Endothelial cell of umbilical vein (primary cell): ENCODE data around the gene ADH1A. TPM values are rescaled to one million over a fixed set of nuclear protein-coding genes. Genes with fewer than 3 reads are reported as not detected.
"Not testable (repeated sequence)": the region's sequence is repeated elsewhere in the genome, so short reads cannot be mapped to it uniquely, and the experiment has no call there.

Experiments used
- BruUV-seq: library from RNA; stranded (reverse); fragments of 400-500 nt; replicated peaks from 2 replicates; lab custom pipeline; 2021; lab: Mats Ljungman, UMichigan
- CTCF ChIA-PET: fragments of 300-600, 350-600 bp; sonication (Branson Sonifier 250); formaldehyde crosslinking; loops from one replicate; lab custom pipeline; 2021; ENCODE audit warnings: antibody characterized with exemption, inconsistent platforms; lab: Charles Lee
- POLR2A ChIA-PET: fragments of 300-600, 350-600 bp; sonication (Branson Sonifier 250); formaldehyde crosslinking; loops from one replicate; lab custom pipeline; 2021; ENCODE audit warnings: antibody characterized with exemption, inconsistent platforms; lab: Charles Lee
- DNase-seq: peaks from one replicate; pipeline ENCODE4 v3.0.0-alpha.2; 2011; ENCODE audit warnings: low read depth, low spot score
- FAIRE-seq: peaks from 2 replicates; lab custom pipeline; 2011; peaks lifted over from hg19 to GRCh38; lab: Jason Lieb, UNC
- H2AFZ ChIP-seq: 2 replicates; pipeline ENCODE4 v1.6.0; 2012; ENCODE audit warnings: low read depth, low read length, control low read depth, inconsistent platforms
- H3K27ac ChIP-seq: 2 replicates; pipeline ENCODE4 v1.5.1; 2011; ENCODE audit warnings: low read depth, mild to moderate bottlenecking, control low read depth, low read length, moderate library complexity; ENCODE audit not compliant: insufficient read depth
- H3K27me3 ChIP-seq, 2 experiments: 2 replicates each; pipeline versions ENCODE4 v1.6.0 to v1.6.1; 2011; ENCODE audit warnings: low read length in 2 of 2, mixed read lengths in 1 of 2; ENCODE audit not compliant: control insufficient read depth in 2 of 2, insufficient read depth in 2 of 2
- H3K36me3 ChIP-seq, 2 experiments: 2 replicates in 1 of 2; 3 replicates in 1 of 2; pipeline ENCODE4 v1.5.1; 2011; ENCODE audit warnings: low read length in 2 of 2, mild to moderate bottlenecking in 1 of 2, moderate library complexity in 1 of 2; ENCODE audit not compliant: control insufficient read depth in 2 of 2, insufficient read depth in 2 of 2; ENCODE audit errors: extremely low read depth in 1 of 2
- H3K4me1 ChIP-seq: 3 replicates; pipeline ENCODE4 v1.5.1; 2011; ENCODE audit warnings: mild to moderate bottlenecking, low read length; ENCODE audit not compliant: control insufficient read depth, insufficient read depth; ENCODE audit errors: extremely low read depth
- H3K4me2 ChIP-seq: 2 replicates; pipeline ENCODE4 v1.6.1; 2011; ENCODE audit warnings: low read length, control low read depth, mixed read lengths; ENCODE audit not compliant: insufficient read depth
- H3K4me3 ChIP-seq, 3 experiments: fragments of 200-600 bp in 1 of 3; sonication (generic), shearing (Covaris generic) in 1 of 3; replicated peaks in 1 of 3; 2 replicates each; pipeline ENCODE4 v1.5.1; 2011 to 2016; ENCODE audit warnings: control low read depth in 3 of 3, low read length in 3 of 3, mild to moderate bottlenecking in 2 of 3, inconsistent platforms in 1 of 3, low read depth in 1 of 3, moderate library complexity in 1 of 3; ENCODE audit not compliant: insufficient read depth in 1 of 3
- H3K79me2 ChIP-seq: 2 replicates; pipeline ENCODE4 v1.6.0; 2012; ENCODE audit warnings: low read length, inconsistent platforms; ENCODE audit not compliant: control insufficient read depth, insufficient read depth
- H3K9ac ChIP-seq: replicated peaks from 2 replicates; pipeline ENCODE3; 2011; ENCODE audit warnings: low read length, control low read depth; ENCODE audit not compliant: insufficient read depth; ENCODE audit errors: extremely low read depth
- H3K9me1 ChIP-seq: replicated peaks from 3 replicates; pipeline ENCODE4 v1.6.0; 2011; ENCODE audit warnings: mild to moderate bottlenecking, low read length; ENCODE audit not compliant: control insufficient read depth, insufficient read depth; ENCODE audit errors: extremely low read depth
- H3K9me3 ChIP-seq: replicated peaks from 2 replicates; pipeline ENCODE4 v1.5.1; 2012; ENCODE audit warnings: low read length, inconsistent platforms; ENCODE audit not compliant: control insufficient read depth, insufficient read depth
- H4K20me1 ChIP-seq: replicated peaks from 2 replicates; pipeline ENCODE3; 2011; ENCODE audit warnings: mild to moderate bottlenecking, low read length; ENCODE audit not compliant: control insufficient read depth, insufficient read depth; ENCODE audit errors: extremely low read depth
- CTCF ChIP-seq, 2 donors: IDR thresholded peaks; 1 replicate in 1 of 2; 2 replicates in 1 of 2; pipeline ENCODE4 v1.5.1; 2011; ENCODE audit warnings: low read length in 2 of 2, mild to moderate bottlenecking in 2 of 2, moderate library complexity in 2 of 2, control low read depth in 1 of 2, inconsistent platforms in 1 of 2, low read depth in 1 of 2; ENCODE audit not compliant: insufficient read depth in 1 of 2; ENCODE audit errors: extremely low read depth in 1 of 2
- EZH2 ChIP-seq: IDR thresholded peaks from 2 replicates; pipeline ENCODE4 v1.6.1; 2012; ENCODE audit warnings: borderline replicate concordance, low read depth, mild to moderate bottlenecking, moderate library complexity, low read length, inconsistent platforms; ENCODE audit not compliant: severe bottlenecking
- FOS ChIP-seq: IDR thresholded peaks from 2 replicates; pipeline ENCODE4 v1.6.1; 2011; ENCODE audit warnings: mild to moderate bottlenecking, low read length, moderate library complexity, borderline replicate concordance; ENCODE audit not compliant: insufficient read depth
- GATA2 ChIP-seq: IDR thresholded peaks from 2 replicates; pipeline ENCODE4 v1.7.0; 2011; ENCODE audit warnings: low read depth, mild to moderate bottlenecking, moderate library complexity, mixed read lengths, low read length; ENCODE audit not compliant: insufficient read length, insufficient read depth
- MYC ChIP-seq: IDR thresholded peaks from one replicate; pipeline ENCODE4 v1.6.1; 2011; ENCODE audit warnings: mild to moderate bottlenecking, low read depth, low read length
- POLR2A ChIP-seq: IDR thresholded peaks from 2 replicates; pipeline ENCODE4 v1.6.1; 2012; ENCODE audit warnings: low read depth, mild to moderate bottlenecking, control low read depth, low read length
- POLR2AphosphoS5 ChIP-seq: IDR thresholded peaks from 2 replicates; pipeline ENCODE4 v1.6.1; 2012; ENCODE audit warnings: low read depth, mild to moderate bottlenecking, control low read depth, low read length, moderate library complexity; ENCODE audit not compliant: insufficient read depth
- dilution Hi-C: fragments of 300-500 bp; cut with MboI; formaldehyde crosslinking; loops from one replicate; pipeline ENCODE4 v1.15.0; 2019; ENCODE audit warnings: low sequenced_read_pairs; ENCODE audit not compliant: extremely low pct_ligation_motif_present
- intact Hi-C: fragments of 100-400 bp; cut with micrococcal nuclease; formaldehyde crosslinking; loops from one replicate; pipeline ENCODE4 v1.10.0; 2022
- polyA plus RNA-seq, 4 experiments: library from polyadenylated mRNA; depleted of rRNA in 3 of 4; stranded (reverse) in 3 of 4; unstranded in 1 of 4; fragments of >200 nt; gene quantifications; 2 replicates each; pipeline versions ENCODE4 v1.2.1 to v1.2.3, GENCODE V29; 2011 to 2012; ENCODE audit warnings: missing spikeins in 1 of 4
- total RNA-seq: library from RNA; stranded (reverse); gene quantifications from 2 replicates; pipeline ENCODE4 v1.2.3, GENCODE V29; 2021

ADH1A gene
- total and polyA plus RNA-seq, 2 donors (not counting 3 experiments of a cell fraction or from before 2014, with no cell fraction given) = not detected

- H4K20me1 ChIP-seq = no peaks in the 10 kb centered on the region
- DNase-seq (no peak), FAIRE-seq (no peak)
- no peaks in the 10 kb centered on the region for H3K4me1 ChIP-seq
- H3K27me3 ChIP-seq = no peaks in the 10 kb centered on the region
- H3K4me3 ChIP-seq = no peak overlapping the region
- H3K4me2 ChIP-seq = no peak overlapping the region
- no peaks in the 10 kb centered on the region for H3K9me1 ChIP-seq
- H3K9me3 ChIP-seq = no peaks in the 10 kb centered on the region
- BruUV-seq = no TSS peak
- no peak overlapping the region for H2AFZ ChIP-seq
- no peaks in the 10 kb centered on the region for H3K36me3 ChIP-seq
- H3K9ac ChIP-seq = no peak overlapping the region
- TF ChIP-seq MYC (no peak), FOS (no peak), POLR2AphosphoS5 (no peak), POLR2A (no peak), EZH2 (no peak), GATA2 (no peak), CTCF (IDR thresholded peaks at IDR 0.05; ENCODE audit: extremely low read depth in 1 of 2, insufficient read depth in 1 of 2, low read depth in 1 of 2, low read length in 2 of 2) (no peak)
- CTCF ChIA-PET = no interaction called here
- dilution Hi-C loops = no loop called here
- H3K79me2 ChIP-seq = no peaks in the 10 kb centered on the region
- intact Hi-C loops = no loop called here
- H3K27ac ChIP-seq = no peak overlapping the region
- POLR2A ChIA-PET = no interaction called here
Measured at GRCh38 chr4:99234331-99235010, 56.3 kb downstream of the ADH1A start.

GRCh38 chr4:99233397-99233796 is 57.4 kb downstream of the ADH1A start:
- H3K4me2 ChIP-seq, H3K4me1 ChIP-seq, H3K27me3 ChIP-seq, CTCF ChIA-PET, DNase-seq, H3K79me2 ChIP-seq, intact Hi-C loops, H3K9me3 ChIP-seq, H2AFZ ChIP-seq, H3K27ac ChIP-seq, POLR2A ChIA-PET, FAIRE-seq, H3K36me3 ChIP-seq, BruUV-seq, H3K4me3 ChIP-seq, H3K9me1 ChIP-seq, H4K20me1 ChIP-seq, dilution Hi-C loops, H3K9ac ChIP-seq: not testable (repeated sequence)

GRCh38 chr4:99228706-99229105 is 62.1 kb downstream of the ADH1A start:
- dilution Hi-C loops, H3K4me3 ChIP-seq: not testable (repeated sequence)

More at GRCh38 chr4:99228706-99229105, 62.1 kb downstream of the ADH1A start:
- H3K9ac ChIP-seq, intact Hi-C loops, H3K9me3 ChIP-seq, FAIRE-seq, H3K9me1 ChIP-seq, H4K20me1 ChIP-seq, BruUV-seq, H3K36me3 ChIP-seq, H3K27ac ChIP-seq, DNase-seq, H3K79me2 ChIP-seq, H2AFZ ChIP-seq, H3K4me1 ChIP-seq, H3K27me3 ChIP-seq, CTCF ChIA-PET, POLR2A ChIA-PET, H3K4me2 ChIP-seq: not testable (repeated sequence)
